Heart right ventricle (tissue), 16 donors: Measurements from ENCODE around the gene OR7A5. TPM values are rescaled to one million over a fixed set of nuclear protein-coding genes. Genes with fewer than 3 reads are reported as not detected.
A peak's percentile ranks its signal among the peaks of the same experiment; 100 is the strongest.

Experiments
- ATAC-seq, 8 donors: fragments of 200-7000 bp; cut with Tn5 transposase; one replicate each; pipeline ENCODE4 v1.9.1; 2020; ENCODE audit warnings: mild to moderate bottlenecking in 8 of 8, moderate library complexity in 8 of 8, moderate number of reproducible peaks in 1 of 8
- DNase-seq, 2 donors: peaks; one replicate each; pipeline ENCODE4 v3.0.0-alpha.2; 2020
- H3K27ac ChIP-seq, 10 donors: fragments of 200-600 bp; sonication (generic) in 2 of 10; one replicate each; pipeline versions ENCODE4 v1.5.0 to v1.8.0; 2020 to 2022; ENCODE audit warnings: mild to moderate bottlenecking in 3 of 10
- H3K27me3 ChIP-seq, 7 donors: fragments of 200-600 bp; one replicate each; pipeline ENCODE4 v1.8.0; 2021 to 2022; ENCODE audit warnings: mild to moderate bottlenecking in 2 of 7
- H3K36me3 ChIP-seq, 9 donors: fragments of 200-600 bp; sonication (generic) in 1 of 9; one replicate each; pipeline versions ENCODE4 v1.5.0 to v1.8.0; 2020 to 2022; ENCODE audit warnings: mild to moderate bottlenecking in 2 of 9
- H3K4me1 ChIP-seq, 9 donors: fragments of 200-600 bp; sonication (generic) in 1 of 9; one replicate each; pipeline versions ENCODE4 v1.5.0 to v1.8.0; 2020 to 2022; ENCODE audit warnings: mild to moderate bottlenecking in 4 of 9
- H3K4me3 ChIP-seq, 10 donors: fragments of 200-600 bp; sonication (generic) in 2 of 10; one replicate each; pipeline versions ENCODE4 v1.5.0 to v1.8.0; 2020 to 2022; ENCODE audit warnings: mild to moderate bottlenecking in 7 of 10, moderate library complexity in 2 of 10
- H3K9me3 ChIP-seq, 11 donors: fragments of 200-600 bp in 10 of 11; sonication (generic) in 2 of 11; one replicate each; pipeline versions ENCODE4 v1.5.0 to v1.8.0; 2013 to 2022; ENCODE audit warnings: mild to moderate bottlenecking in 2 of 11, control low read depth in 1 of 11, moderate library complexity in 1 of 11
- WGBS, 2 donors: extraction: QIAGEN DNeasy Blood & Tissue Kit; methylation state at CpG; one replicate each; pipeline ENCODE4 v1.1.7; 2013; ENCODE audit warnings: inconsistent platforms in 1 of 2; 5-methylcytosine and 5-hydroxymethylcytosine counted together
- intact Hi-C, 10 donors: fragments of 100-400 bp; cut with DNase I; formaldehyde crosslinking; loops; one replicate each; pipeline versions ENCODE4 v1.11.1 to v1.14.2; 2022
- polyA plus RNA-seq, 2 donors: library from polyadenylated mRNA; stranded (reverse); fragments of 200-250 nt; gene quantifications; one replicate each; pipeline ENCODE4 v1.2.3, GENCODE V29; 2013
- total RNA-seq, 10 donors: library from RNA; stranded (reverse); fragmentation: NEBNext Ultra II Directional in 3 of 10; extraction: Animal tissue kit (Norgen Biotek cat#: 25700) in 3 of 10; gene quantifications; one replicate each; pipeline versions ENCODE4 v1.2.1 to v1.2.4, GENCODE V29; 2021 to 2023
- TF ChIP-seq, protein P1 (sequence below), 9 donors: fragments of 200-600 bp; sonication (generic) in 2 of 9; IDR thresholded peaks; one replicate each; pipeline versions ENCODE4 v1.5.0 to v1.8.0; 2021 to 2022; ENCODE audit warnings: antibody characterized with exemption in 9 of 9, mild to moderate bottlenecking in 5 of 9, moderate library complexity in 1 of 9
- donor health status: Arrhythmogenic right ventricular cardiomyopathy.
- donor health status: ischemic (EF 13 %, LVEDD 7.1; RV severe dilation, severe dysfunction).
- donor health status: healthy with polysubstance abuse.
- donor health status: DM: no; HTN: yes; CAD: no.
- donor health status: DM: no; HTN: no; CAD: no.
- donor health status: ischemic (EF 25% LVEDD 6.9; RV normal size, moderate dysfunction).
- donor health status: ischemic (EF 25% LVEDD 5.7; RV mildly dilated, moderate dysfunction).
- donor health status: healthy.
- donor health status: DM: yes; HTN: yes; CAD: no.
- donor health status: Ischemic cardiomyopathy.
- donor health status: ischemic (EF 35%, LVEDD 5.7; RV mildly dilated, moderate dysfunction).
- donor health status: nonischemic (EF 11% LVEDD 7.7; RV severe dilation, severe dysfunction).
- donor health status: DM: yes; HTN: yes; CAD: no.
- donor health status: PGD.
- donor health status: ischemic (EF 29% LVEDD 5.4; RV normal size, mild dysfunction).
- donor health status: nonischemic (EF 23%, LVEDD 6.1; RV moderate dilation, normal function).

The OR7A5 gene
- total and polyA plus RNA-seq, 12 donors: not detected

DNA sequence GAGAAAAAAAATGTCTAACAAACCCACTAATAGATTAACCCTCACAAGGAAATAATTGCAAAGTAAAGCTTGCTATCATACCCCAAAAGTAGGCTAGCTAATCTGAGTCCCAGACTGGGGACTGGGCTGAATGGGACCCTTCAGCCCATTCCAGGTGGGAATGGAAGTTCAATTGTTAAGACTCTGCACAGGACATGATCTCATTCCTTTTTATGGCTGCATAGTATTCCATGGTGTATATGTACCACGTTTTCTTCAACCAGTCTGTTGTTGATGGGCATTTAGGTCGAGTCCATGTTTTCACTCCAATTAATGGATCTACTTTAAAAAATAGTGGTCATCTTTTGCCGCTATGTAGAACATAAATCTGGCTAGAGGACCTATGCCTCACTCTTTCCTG, 17.9 kb downstream of the OR7A5 start:
- Histone ChIP-seq H3K27me3 (peaks cover 0 to 3% (median 0%) of the 10 kb centered on the region in 7 donors), H3K4me1 (no peaks in the 10 kb centered on the region), H3K36me3 (no peaks in the 10 kb centered on the region), H3K4me3 (no peak overlapping the region), H3K27ac (no peak overlapping the region), H3K9me3 (peaks cover 0 to 2% (median 0%) of the 10 kb centered on the region in 11 donors)
- ATAC-seq: no peak
- no peak for DNase-seq
- WGBS, 2 donors: 61 to 64% methylated on average over 3 of the region's 3 CpGs
- TF ChIP-seq, protein P1, sequence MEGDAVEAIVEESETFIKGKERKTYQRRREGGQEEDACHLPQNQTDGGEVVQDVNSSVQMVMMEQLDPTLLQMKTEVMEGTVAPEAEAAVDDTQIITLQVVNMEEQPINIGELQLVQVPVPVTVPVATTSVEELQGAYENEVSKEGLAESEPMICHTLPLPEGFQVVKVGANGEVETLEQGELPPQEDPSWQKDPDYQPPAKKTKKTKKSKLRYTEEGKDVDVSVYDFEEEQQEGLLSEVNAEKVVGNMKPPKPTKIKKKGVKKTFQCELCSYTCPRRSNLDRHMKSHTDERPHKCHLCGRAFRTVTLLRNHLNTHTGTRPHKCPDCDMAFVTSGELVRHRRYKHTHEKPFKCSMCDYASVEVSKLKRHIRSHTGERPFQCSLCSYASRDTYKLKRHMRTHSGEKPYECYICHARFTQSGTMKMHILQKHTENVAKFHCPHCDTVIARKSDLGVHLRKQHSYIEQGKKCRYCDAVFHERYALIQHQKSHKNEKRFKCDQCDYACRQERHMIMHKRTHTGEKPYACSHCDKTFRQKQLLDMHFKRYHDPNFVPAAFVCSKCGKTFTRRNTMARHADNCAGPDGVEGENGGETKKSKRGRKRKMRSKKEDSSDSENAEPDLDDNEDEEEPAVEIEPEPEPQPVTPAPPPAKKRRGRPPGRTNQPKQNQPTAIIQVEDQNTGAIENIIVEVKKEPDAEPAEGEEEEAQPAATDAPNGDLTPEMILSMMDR (IDR thresholded peaks at IDR 0.05): no peak
- intact Hi-C loops: no loop called here

DNA sequence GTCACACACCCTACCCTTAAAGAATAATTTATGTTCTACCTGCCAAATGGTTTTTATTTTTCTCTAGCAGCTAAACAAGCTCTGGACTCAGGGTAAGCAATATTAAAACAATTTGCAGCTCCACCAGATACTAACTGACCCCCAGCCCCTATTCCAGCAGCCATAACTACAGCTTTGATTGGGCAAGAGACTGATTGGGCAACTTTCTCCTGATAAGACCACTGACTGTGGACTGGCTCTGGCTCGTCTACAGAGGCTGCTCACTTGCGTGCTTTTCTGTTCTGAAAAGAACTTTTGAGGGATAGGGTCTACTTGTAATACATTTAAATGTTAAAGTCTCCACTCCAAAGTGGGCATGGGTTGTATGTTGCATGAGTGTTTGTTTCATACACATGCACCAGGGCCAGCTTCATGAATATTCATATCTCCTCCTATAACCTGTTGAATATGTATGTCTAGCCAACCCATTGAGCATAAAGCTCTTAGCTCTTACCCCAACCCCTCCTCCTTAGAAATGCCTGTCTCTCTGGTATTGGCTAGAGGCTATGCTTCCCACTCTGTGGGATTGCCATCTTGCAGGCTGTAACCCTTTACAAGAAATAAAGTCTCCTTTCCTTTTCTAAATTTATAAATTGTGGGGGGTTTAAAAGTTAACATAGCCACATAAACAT, 19.9 kb downstream of the OR7A5 start:
- TF ChIP-seq, protein P1 (IDR thresholded peaks at IDR 0.05): no peak
- intact Hi-C loops: no loop called here

DNA sequence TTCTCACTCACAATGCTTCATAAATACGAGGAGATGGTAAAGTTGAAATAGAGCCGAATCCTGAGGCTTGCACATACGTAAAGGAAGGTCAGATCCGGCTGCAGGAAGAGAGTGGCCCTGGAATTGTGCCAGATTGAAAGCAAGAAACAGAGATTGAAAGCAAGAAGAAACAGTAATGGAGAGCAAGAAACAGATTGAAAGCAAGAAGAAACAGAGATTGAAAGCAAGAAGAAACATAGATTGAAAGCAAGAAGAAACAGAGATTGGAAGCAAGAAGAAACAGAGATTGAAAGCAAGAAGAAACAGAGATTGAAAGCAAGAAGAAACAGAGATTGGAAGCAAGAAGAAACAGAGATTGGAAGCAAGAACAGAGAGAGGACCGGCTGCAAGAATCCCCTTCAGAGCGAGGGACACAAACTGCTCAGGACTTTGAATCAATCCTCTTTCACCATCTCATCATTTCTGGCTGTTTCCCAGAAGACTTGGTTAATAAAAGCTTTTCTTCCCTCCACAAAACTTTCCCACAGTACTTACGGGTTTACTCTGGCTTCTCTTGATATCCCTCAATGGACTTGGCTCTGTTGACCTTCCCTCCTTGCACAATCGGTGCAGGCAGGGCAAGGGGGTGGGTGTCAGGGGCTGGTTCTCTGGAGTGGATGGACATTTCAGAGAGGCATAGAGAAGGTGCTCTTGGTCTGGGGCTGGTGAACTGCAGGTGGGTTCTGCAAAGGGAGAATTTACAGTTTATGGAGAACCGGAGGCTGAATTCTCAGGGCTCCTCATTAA, 25.5 kb downstream of the OR7A5 start:
- H3K27me3 ChIP-seq: peaks cover 0 to 3% (median 0%) of the 10 kb centered on the region in 7 donors
- peak in 2 of 8 donors; percentile 29 to 49 for ATAC-seq
- TF ChIP-seq, protein P1 (IDR thresholded peaks at IDR 0.05): no peak
- WGBS, 2 donors: 40 to 47% methylated on average over 9 of the region's 9 CpGs
- intact Hi-C loops: no loop called here
- DNase-seq: no peak
- H3K9me3 ChIP-seq: no peaks in the 10 kb centered on the region
- no peaks in the 10 kb centered on the region for H3K4me1 ChIP-seq
- peak overlapping the region in 5 of 10 donors; percentile 24 to 48 (median 41) for H3K27ac ChIP-seq
- no peaks in the 10 kb centered on the region for H3K36me3 ChIP-seq
- H3K4me3 ChIP-seq: peak overlapping the region in 1 of 10 donors; percentile 13

More for the DNA sequence above, 19.9 kb downstream of the OR7A5 start:
- Histone ChIP-seq H3K27ac (no peak overlapping the region), H3K4me3 (no peak overlapping the region), H3K9me3 (peaks cover 0 to 2% (median 0%) of the 10 kb centered on the region in 11 donors), H3K36me3 (no peaks in the 10 kb centered on the region), H3K4me1 (no peaks in the 10 kb centered on the region), H3K27me3 (peaks cover 0 to 3% (median 0%) of the 10 kb centered on the region in 7 donors)
- DNase-seq (no peak), ATAC-seq (no peak)
- WGBS, 2 donors: 56 to 68% methylated on average over 2 of the region's 2 CpGs

DNA sequence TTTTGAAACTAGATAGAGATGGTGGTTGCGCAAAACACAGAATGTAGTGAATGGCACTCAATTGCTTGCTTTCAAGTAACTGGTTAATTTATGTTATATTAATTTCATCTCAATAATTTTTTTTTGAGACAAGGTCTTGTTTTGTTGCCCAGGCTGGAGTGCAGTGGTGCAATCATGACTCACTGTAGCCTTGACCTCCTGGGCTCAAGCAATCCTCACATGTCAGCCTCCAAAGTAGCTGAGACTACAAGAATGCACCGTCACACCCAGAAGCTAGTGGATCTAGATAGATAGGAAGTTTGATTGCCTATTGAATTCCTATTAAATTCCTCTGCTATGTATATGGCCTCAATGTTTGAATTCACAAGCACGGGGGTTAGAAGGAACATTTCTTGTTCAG, 30.2 kb downstream of the OR7A5 start:
- intact Hi-C loops: no loop called here
- Histone ChIP-seq H3K9me3 (no peaks in the 10 kb centered on the region), H3K4me3 (no peak overlapping the region), H3K27ac (no peak overlapping the region), H3K36me3 (no peaks in the 10 kb centered on the region), H3K27me3 (peaks cover 0 to 9% (median 0%) of the 10 kb centered on the region in 7 donors), H3K4me1 (no peaks in the 10 kb centered on the region)
- DNase-seq (no peak), ATAC-seq (no peak)
- WGBS, 2 donors: 78 to 79% methylated on average over 3 of the region's 3 CpGs
- TF ChIP-seq, protein P1 (IDR thresholded peaks at IDR 0.05): no peak
